AG04449 (cell line): Measurements from ENCODE around the gene TCF19.
"Not testable (repeated sequence)": the region's sequence is repeated elsewhere in the genome, so short reads cannot be mapped to it uniquely, and the experiment has no call there.

Experiments
- CTCF ChIA-PET: fragments of 350-600 bp; formaldehyde crosslinking; extraction: SDS; loops from one replicate; lab custom pipeline; 2021; ENCODE audit warnings: antibody characterized with exemption; lab: Yijun Ruan, JAX
- POLR2A ChIA-PET: fragments of 400-600, 350-600 bp; formaldehyde crosslinking; extraction: SDS; loops from one replicate; lab custom pipeline; 2020; ENCODE audit warnings: antibody characterized with exemption, inconsistent platforms; lab: Yijun Ruan, JAX
- DNase-seq: peaks from one replicate; pipeline ENCODE4 v3.0.0-alpha.2; 2010; ENCODE audit warnings: low read depth, low spot score
- H3K4me3 ChIP-seq: 2 replicates; pipeline ENCODE4 v1.5.1; 2011; ENCODE audit warnings: low read depth, mild to moderate bottlenecking, control low read depth, low read length
- CTCF ChIP-seq: IDR thresholded peaks from one replicate; pipeline ENCODE4 v1.5.1; 2011; ENCODE audit warnings: mild to moderate bottlenecking, moderate library complexity, low read length, control low read depth, inconsistent platforms; ENCODE audit not compliant: insufficient read depth; ENCODE audit errors: missing control alignments

The TCF19 gene

GRCh38 chr6:31165986-31166385 is 7.6 kb downstream of the TCF19 start:
- ChIA-PET CTCF (interaction anchor here (2.4 kb wide), 1 partner anchor 10 kb away, joined by 8 read pairs; no protein-coding TSS in a partner anchor), POLR2A (no interaction called here)
- DNase-seq: no peak
- TF ChIP-seq CTCF: no peak
- no peak overlapping the region for H3K4me3 ChIP-seq

- no peak for DNase-seq
- H3K4me3 ChIP-seq: no peak overlapping the region
- no peak for TF ChIP-seq CTCF
- ChIA-PET CTCF (interaction anchor here (1.2 to 1.6 kb wide), 2 partner anchors 10 to 28 kb away, joined by 3 to 7 read pairs; partner anchors contain the start of gene TCF19), POLR2A (no interaction called here)
These were observed 10.2 kb downstream of the TCF19 start for GRCh38 chr6:31168606-31169005.

- ChIA-PET POLR2A (interaction anchor here (0.6 kb wide), 1 partner anchor 11 kb away, joined by 3 read pairs; no protein-coding TSS in a partner anchor), CTCF (interaction anchor here (1.2 to 1.6 kb wide), 3 partner anchors 11 to 40 kb away, joined by 3 to 7 read pairs (median 3); partner anchors contain the start of gene TCF19)
- DNase-seq: no peak
These were observed 10.9 kb downstream of the TCF19 start for GRCh38 chr6:31169123-31169857.

GRCh38 chr6:31169858-31170599 is 11.6 kb downstream of the TCF19 start:
- POLR2A ChIA-PET, DNase-seq, H3K4me3 ChIP-seq: not testable (repeated sequence)
- CTCF ChIA-PET: interaction anchor here (1.3 to 1.6 kb wide), 2 partner anchors 12 to 41 kb away, joined by 3 to 7 read pairs; partner anchors contain the start of gene TCF19

More at GRCh38 chr6:31169123-31169857, 10.9 kb downstream of the TCF19 start:
- no peak overlapping the region for H3K4me3 ChIP-seq
- no peak for TF ChIP-seq CTCF

- H3K4me3 ChIP-seq: no peak within 1 kb of the TSS
- CTCF ChIA-PET: no interaction called here
These were observed 12.2 kb downstream of the TCF19 start, which contains the start of gene POU5F1 for GRCh38 chr6:31170600-31170881. POU5F1 (minus strand) TSS chr6:31170682; CDS start chr6:31170620, 62 bp downstream.

More at GRCh38 chr6:31170600-31170881, 12.2 kb downstream of the TCF19 start, which contains the start of gene POU5F1:
- TF ChIP-seq CTCF: no peak
- no peak for DNase-seq
- POLR2A ChIA-PET: no interaction called here
